ENCODE measurements around the gene TIAM2. TPM values are rescaled to one million over a fixed set of nuclear protein-coding genes. Genes with fewer than 3 reads are reported as not detected.

Gene TIAM2
- total RNA-seq, 1 donor from 2014 or later = 18.1 TPM

- H3K4me1 Mint-ChIP-seq = peaks cover 42% of the 10 kb centered on the region
- DNase-seq (ENCODE audit: low spot score in 2 of 2, unreplicated experiment in 2 of 2) = no peak
- no peak for TF ChIP-seq CTCF (IDR thresholded peaks at IDR 0.05; ENCODE audit: unreplicated experiment)
- no peak overlapping the region for H3K4me3 Mint-ChIP-seq
- H3K27me3 Mint-ChIP-seq (ENCODE audit: low read depth) = no peaks in the 10 kb centered on the region
- no peaks in the 10 kb centered on the region for H3K36me3 Mint-ChIP-seq
- no peaks in the 10 kb centered on the region for H3K9me3 Mint-ChIP-seq
- no peak overlapping the region for H3K27ac Mint-ChIP-seq
Observed at GRCh38 chr6:155080881-155081845, 86.0 kb downstream of the TIAM2 start.

- peaks cover 23% of the 10 kb centered on the region for H3K4me1 Mint-ChIP-seq
- no peaks in the 10 kb centered on the region for H3K27me3 Mint-ChIP-seq (ENCODE audit: low read depth)
- DNase-seq (ENCODE audit: low spot score in 2 of 2, unreplicated experiment in 2 of 2) = no peak
- no peaks in the 10 kb centered on the region for H3K36me3 Mint-ChIP-seq
- no peak overlapping the region for H3K4me3 Mint-ChIP-seq
- H3K27ac Mint-ChIP-seq = peak overlapping the region; percentile 94
- H3K9me3 Mint-ChIP-seq = no peaks in the 10 kb centered on the region
- TF ChIP-seq CTCF (IDR thresholded peaks at IDR 0.05; ENCODE audit: unreplicated experiment) = no peak
Observed at GRCh38 chr6:155084431-155085123, 89.5 kb downstream of the TIAM2 start.

DNA sequence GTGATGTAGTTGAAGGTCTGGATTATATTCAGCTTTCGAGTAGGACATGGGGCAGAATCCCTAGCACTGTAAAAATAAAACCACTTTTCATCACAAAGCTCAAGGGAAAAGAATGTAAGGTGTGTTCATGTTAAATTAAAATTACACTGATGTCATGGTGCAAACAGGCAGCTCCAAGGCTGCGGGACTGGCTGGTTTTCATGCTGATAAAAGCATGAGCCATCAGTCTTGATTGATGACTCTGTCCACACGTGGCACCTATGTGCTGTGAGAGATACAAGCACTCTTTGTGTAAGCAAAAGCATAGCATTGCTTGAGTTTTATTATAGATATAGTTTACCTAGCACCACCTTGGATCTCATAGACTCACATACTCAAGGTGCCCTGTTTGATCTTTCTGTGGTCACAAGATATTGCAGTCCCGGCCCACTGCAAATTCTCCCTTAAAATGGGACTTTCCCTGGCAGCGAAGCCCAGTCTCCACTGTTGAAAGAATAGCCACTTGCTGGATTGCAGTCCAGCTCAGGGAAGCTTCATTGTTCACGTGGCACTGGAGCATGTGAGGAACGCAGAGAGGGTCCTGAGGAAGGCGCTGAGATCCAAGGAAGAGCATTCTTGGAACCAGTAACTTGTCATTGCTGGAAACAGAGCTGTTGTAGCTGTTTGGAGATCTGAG is 90.6 kb downstream of the TIAM2 start:
- Mint-ChIP-seq H3K4me1 (peaks cover 16% of the 10 kb centered on the region), H3K27ac (peak overlapping the region; percentile 94), H3K27me3 (ENCODE audit: low read depth) (no peaks in the 10 kb centered on the region), H3K36me3 (no peaks in the 10 kb centered on the region), H3K9me3 (no peaks in the 10 kb centered on the region), H3K4me3 (no peak overlapping the region)
- no peak for TF ChIP-seq CTCF (IDR thresholded peaks at IDR 0.05; ENCODE audit: unreplicated experiment)
- no peak for DNase-seq (ENCODE audit: low spot score in 2 of 2, unreplicated experiment in 2 of 2)

GRCh38 chr6:155088856-155089255 is 93.7 kb downstream of the TIAM2 start:
- no peak overlapping the region for H3K4me3 Mint-ChIP-seq
- no peak for TF ChIP-seq CTCF (IDR thresholded peaks at IDR 0.05; ENCODE audit: unreplicated experiment)
- H3K4me1 Mint-ChIP-seq = peaks cover 15% of the 10 kb centered on the region
- peaks cover 3% of the 10 kb centered on the region for H3K9me3 Mint-ChIP-seq
- DNase-seq (ENCODE audit: low spot score in 2 of 2, unreplicated experiment in 2 of 2) = no peak
- peaks cover 3% of the 10 kb centered on the region for H3K36me3 Mint-ChIP-seq
- H3K27ac Mint-ChIP-seq = no peak overlapping the region
- H3K27me3 Mint-ChIP-seq (ENCODE audit: low read depth) = no peaks in the 10 kb centered on the region

- Mint-ChIP-seq H3K27me3 (ENCODE audit: low read depth) (no peaks in the 10 kb centered on the region), H3K9me3 (peaks cover 3% of the 10 kb centered on the region), H3K4me1 (peaks cover 13% of the 10 kb centered on the region), H3K27ac (no peak overlapping the region), H3K4me3 (no peak overlapping the region), H3K36me3 (peaks cover 3% of the 10 kb centered on the region)
- no peak for DNase-seq (ENCODE audit: low spot score in 2 of 2, unreplicated experiment in 2 of 2)
- no peak for TF ChIP-seq CTCF (IDR thresholded peaks at IDR 0.05; ENCODE audit: unreplicated experiment)
Observed at GRCh38 chr6:155089746-155090145, 94.6 kb downstream of the TIAM2 start.

All from mesothelial cell of epicardium (in vitro differentiated cells).